ENCODE measurements around the gene MYBPC2. TPM values are rescaled to one million over a fixed set of nuclear protein-coding genes. Genes with fewer than 3 reads are reported as not detected.

The MYBPC2 gene
- total and polyA plus RNA-seq, 9 of the 15 experiments (the other 6 are each of a cell fraction or from before 2014, with no cell fraction given): 0.01 to 0.14 (median 0.04) TPM; not detected in 6

GRCh38 chr19:50414864-50415660 is 17.6 kb upstream of the MYBPC2 start (continued):
- TF ChIP-seq PML (IDR thresholded peaks at IDR 0.05; ENCODE audit: low read length) (no peak), TRIM28 (IDR thresholded peaks at IDR 0.05) (peak; percentile 60), BCOR (IDR thresholded peaks at IDR 0.05) (peak; percentile 28; the same call in 1 of the 2 replicates), HMGN3 (IDR thresholded peaks at IDR 0.05; ENCODE audit: borderline replicate concordance, extremely low read depth, insufficient read length, low read depth, low read length) (no peak), SMAD3 (CRISPR knock-in tag; conservative IDR thresholded peaks at IDR 0.05) (no peak), L3MBTL2 (IDR thresholded peaks at IDR 0.05) (peak; percentile 92), USF1 (CRISPR knock-in tag; IDR thresholded peaks at IDR 0.05) (peak; percentile 53), TEAD2 (tag; IDR thresholded peaks at IDR 0.05) (no peak), RCOR1 (IDR thresholded peaks at IDR 0.05; ENCODE audit: borderline replicate concordance in 1 of 2, low read depth in 2 of 2, low read length in 2 of 2) (0 out of 4 replicates have a peak, but pooled peaks of 1 of the 2 experiments have one; percentile 64), ZSCAN29 (IDR thresholded peaks at IDR 0.05) (peak; percentile 84; the same call in 1 of the 2 replicates), HOMEZ (CRISPR knock-in tag; IDR thresholded peaks at IDR 0.05) (no peak), DNMT1 (IDR thresholded peaks at IDR 0.05) (no peak), PTTG1 (tag; IDR thresholded peaks at IDR 0.05; ENCODE audit: low read depth) (no peak), ZNF12 (CRISPR knock-in tag; IDR thresholded peaks at IDR 0.05) (no peak), ZNF146 (CRISPR knock-in tag; IDR thresholded peaks at IDR 0.05; ENCODE audit: unreplicated experiment) (no peak), BMI1 (IDR thresholded peaks at IDR 0.05; ENCODE audit: low read length) (no peak), CCAR2 (IDR thresholded peaks at IDR 0.05; ENCODE audit: low read depth, low read length) (no peak), PCBP1 (IDR thresholded peaks at IDR 0.05; ENCODE audit: low read depth, low read length, poor library complexity, severe bottlenecking) (peak; percentile 13), CTCF (IDR thresholded peaks at IDR 0.05 in 2 of 3, conservative IDR thresholded peaks at IDR 0.05 in 1 of 3; ENCODE audit: insufficient read depth in 2 of 3, low read depth in 1 of 3, low read length in 3 of 3) (peak; percentile 87 to 95 (median 89)), MBD2 (IDR thresholded peaks at IDR 0.05; ENCODE audit: borderline replicate concordance, low read depth) (no peak), HMBOX1 (IDR thresholded peaks at IDR 0.05) (no peak), ZNF174 (CRISPR knock-in tag; IDR thresholded peaks at IDR 0.05) (no peak), RBM14 (IDR thresholded peaks at IDR 0.05; ENCODE audit: borderline replicate concordance, insufficient read depth, low read depth, low read length) (no peak), POLR2AphosphoS5 (IDR thresholded peaks at IDR 0.05; ENCODE audit: control insufficient read depth, insufficient read depth, low read depth, low read length) (peak; percentile 47; the same call in 1 of the 2 replicates), ZNF644 (tag; IDR thresholded peaks at IDR 0.05; ENCODE audit: low read depth) (no peak)

All from K562 (cell line).